Keratinocyte (primary cell): ENCODE data around the gene STUB1. TPM values are rescaled to one million over a fixed set of nuclear protein-coding genes. Genes with fewer than 3 reads are reported as not detected.

ENCODE experiments used
- DNase-seq: peaks from one replicate; pipeline ENCODE4 v3.0.0-alpha.2; 2011; ENCODE audit warnings: low read depth, missing footprints, low spot score
- FAIRE-seq: peaks from 2 replicates; lab custom pipeline; 2011; peaks lifted over from hg19 to GRCh38; lab: Jason Lieb, UNC
- H2AFZ ChIP-seq: 2 replicates; pipeline ENCODE4 v1.6.0; 2012; ENCODE audit warnings: low read length, control low read depth, inconsistent platforms; ENCODE audit not compliant: control insufficient read depth
- H3K27ac ChIP-seq: 2 replicates; pipeline ENCODE4 v1.5.1; 2011; ENCODE audit warnings: low read length; ENCODE audit not compliant: control insufficient read depth, insufficient read depth
- H3K27me3 ChIP-seq: 3 replicates; pipeline ENCODE4 v1.6.0; 2011; ENCODE audit warnings: low read length; ENCODE audit not compliant: control insufficient read depth, insufficient read depth; ENCODE audit errors: extremely low read depth
- H3K36me3 ChIP-seq, 2 experiments: 2 replicates in 1 of 2; 3 replicates in 1 of 2; pipeline ENCODE4 v1.5.1; 2011; ENCODE audit warnings: low read length in 2 of 2, mild to moderate bottlenecking in 1 of 2; ENCODE audit not compliant: control insufficient read depth in 2 of 2, insufficient read depth in 2 of 2; ENCODE audit errors: extremely low read depth in 1 of 2
- H3K4me1 ChIP-seq: 3 replicates; pipeline ENCODE4 v1.5.1; 2011; ENCODE audit warnings: low read length; ENCODE audit not compliant: control insufficient read depth, insufficient read depth; ENCODE audit errors: extremely low read depth
- H3K4me2 ChIP-seq: 3 replicates; pipeline ENCODE4 v1.6.0; 2011; ENCODE audit warnings: low read depth, low read length; ENCODE audit not compliant: control insufficient read depth, insufficient read depth; ENCODE audit errors: extremely low read depth
- H3K4me3 ChIP-seq, 3 experiments: fragments of 200-600 bp in 1 of 3; sonication (generic) in 1 of 3; 2 replicates in 2 of 3; 3 replicates in 1 of 3; pipeline ENCODE4 v1.5.1; 2011 to 2016; ENCODE audit warnings: low read length in 3 of 3, mild to moderate bottlenecking in 3 of 3, control low read depth in 2 of 3, inconsistent platforms in 1 of 3, low read depth in 1 of 3, mixed read lengths in 1 of 3, mixed run types in 1 of 3, moderate library complexity in 1 of 3; ENCODE audit not compliant: control insufficient read depth in 2 of 3, insufficient read depth in 2 of 3; ENCODE audit errors: extremely low read depth in 1 of 3
- H3K79me2 ChIP-seq: 2 replicates; pipeline ENCODE4 v1.6.0; 2012; ENCODE audit warnings: low read length; ENCODE audit not compliant: control insufficient read depth, insufficient read depth
- H3K9ac ChIP-seq: 3 replicates; pipeline ENCODE4 v1.6.0; 2011; ENCODE audit warnings: low read length; ENCODE audit not compliant: control insufficient read depth, insufficient read depth; ENCODE audit errors: extremely low read depth
- H3K9me1 ChIP-seq: 3 replicates; pipeline ENCODE4 v1.6.0; 2011; ENCODE audit warnings: low read length; ENCODE audit not compliant: control insufficient read depth, insufficient read depth; ENCODE audit errors: extremely low read depth
- H3K9me3 ChIP-seq: 2 replicates; pipeline ENCODE4 v1.5.1; 2012; ENCODE audit warnings: low read depth, low read length; ENCODE audit not compliant: control insufficient read depth
- H4K20me1 ChIP-seq: 3 replicates; pipeline ENCODE4 v1.6.0; 2011; ENCODE audit warnings: low read length; ENCODE audit not compliant: control insufficient read depth, insufficient read depth; ENCODE audit errors: extremely low read depth
- CTCF ChIP-seq, 3 experiments: IDR thresholded peaks in 1 of 3; conservative IDR thresholded peaks in 1 of 3; optimal IDR thresholded peaks in 1 of 3; 2 replicates in 2 of 3; 3 replicates in 1 of 3; pipeline versions ENCODE3 to v1.5.1; 2011; ENCODE audit warnings: low read length in 3 of 3, mild to moderate bottlenecking in 3 of 3, moderate library complexity in 2 of 3, control low read depth in 1 of 3, inconsistent platforms in 1 of 3; ENCODE audit not compliant: insufficient read depth in 2 of 3; ENCODE audit errors: extremely low read depth in 1 of 3
- EZH2 ChIP-seq: IDR thresholded peaks from one replicate; pipeline ENCODE4 v1.6.1; 2012; ENCODE audit warnings: inconsistent platforms, mild to moderate bottlenecking, low read length, moderate library complexity
- dilution Hi-C: fragments of 300-500 bp; cut with MboI; formaldehyde crosslinking; loops from one replicate; pipeline ENCODE4 v1.7.0; 2020; ENCODE audit warnings: low sequenced_read_pairs; ENCODE audit not compliant: extremely low pct_ligation_motif_present
- polyA plus RNA-seq, 5 experiments: library from polyadenylated mRNA; depleted of rRNA in 3 of 5; stranded (reverse) in 3 of 5; stranded (forward) in 1 of 5; unstranded in 1 of 5; fragments of >200 nt; gene quantifications; 1 replicate in 1 of 5; 2 replicates in 3 of 5; 3 replicates in 1 of 5; pipeline versions ENCODE4 v1.2.1 to v1.2.3, GENCODE V29; 2011 to 2012; ENCODE audit warnings: missing spikeins in 2 of 5, low read depth in 1 of 5, low replicate concordance in 1 of 5

Gene STUB1
- polyA plus RNA-seq, 1 donor (not counting 4 experiments of a cell fraction or from before 2014, with no cell fraction given): 124 TPM

- Histone ChIP-seq H3K27me3 (peaks cover 92% of the 10 kb centered on the region), H3K27ac (no peak within 1 kb of the TSS), H3K9me1 (no peaks in the 10 kb centered on the region), H3K9me3 (no peaks in the 10 kb centered on the region), H3K79me2 (no peaks in the 10 kb centered on the region), H3K9ac (no peak within 1 kb of the TSS), H3K4me1 (no peaks in the 10 kb centered on the region), H4K20me1 (peaks cover 5% of the 10 kb centered on the region), H2AFZ (no peak within 1 kb of the TSS), H3K4me3 (peak within 1 kb of the TSS in 1 of 3 experiments; percentile 48), H3K4me2 (peak within 1 kb of the TSS; percentile 32), H3K36me3 (no peaks in the 10 kb centered on the region)
- dilution Hi-C loops: no loop called here
- FAIRE-seq: no peak
- no peak for TF ChIP-seq CTCF (optimal IDR thresholded peaks at IDR 0.05 in 1 of 3, IDR thresholded peaks at IDR 0.05 in 1 of 3, conservative IDR thresholded peaks at IDR 0.05 in 1 of 3; ENCODE audit: extremely low read depth in 1 of 3, insufficient read depth in 2 of 3, low read length in 3 of 3)
- TF ChIP-seq EZH2: no peak
- DNase-seq: no peak
Observed at GRCh38 chr16:705431-706188, 25.4 kb downstream of the STUB1 start, which contains the start of gene FBXL16. FBXL16 (minus strand) TSS chr16:705801; CDS start chr16:697405, 8,396 bp downstream.

GRCh38 chr16:706189-707061, 26.2 kb downstream of the STUB1 start:
- FAIRE-seq (no peak), DNase-seq (no peak)
- Histone ChIP-seq H3K4me3 (peak overlapping the region in 1 of 3 experiments; percentile 10), H3K9ac (no peak overlapping the region), H4K20me1 (peaks cover 5% of the 10 kb centered on the region), H3K79me2 (no peaks in the 10 kb centered on the region), H3K4me2 (no peak overlapping the region), H2AFZ (no peak overlapping the region), H3K9me3 (no peaks in the 10 kb centered on the region), H3K27ac (no peak overlapping the region), H3K27me3 (peaks cover 92% of the 10 kb centered on the region), H3K36me3 (no peaks in the 10 kb centered on the region), H3K4me1 (peaks cover 2% of the 10 kb centered on the region), H3K9me1 (no peaks in the 10 kb centered on the region)
- dilution Hi-C loops: no loop called here
- TF ChIP-seq CTCF (optimal IDR thresholded peaks at IDR 0.05 in 1 of 3, IDR thresholded peaks at IDR 0.05 in 1 of 3, conservative IDR thresholded peaks at IDR 0.05 in 1 of 3; ENCODE audit: extremely low read depth in 1 of 3, insufficient read depth in 2 of 3, low read length in 3 of 3): peak in 1 of 3 experiments; percentile 4
- peak; percentile 90 for TF ChIP-seq EZH2
